HepG2 (cell line): ENCODE data around the gene ZCCHC8. TPM values are rescaled to one million over a fixed set of nuclear protein-coding genes. Genes with fewer than 3 reads are reported as not detected.

Source experiments
- ATAC-seq: fragments of 200-7000 bp; cut with Tn5 transposase; 3 replicates; pipeline ENCODE4 v1.9.1; 2020; ENCODE audit warnings: mild to moderate bottlenecking, moderate library complexity
- BruUV-seq: library from RNA; stranded (reverse); fragments of 400-500 nt; replicated peaks from 2 replicates; lab custom pipeline; 2021; lab: Mats Ljungman, UMichigan
- CTCF ChIA-PET: fragments of 300-600 bp; formaldehyde crosslinking; extraction: SDS; loops from one replicate; lab custom pipeline; 2021; ENCODE audit warnings: low total read pairs, inconsistent platforms, low intra/inter-chr PET ratio; lab: Yijun Ruan, JAX
- POLR2A ChIA-PET: fragments of 350-600 bp; sonication (Branson Sonifier 250); formaldehyde crosslinking; loops from one replicate; lab custom pipeline; 2020; ENCODE audit warnings: antibody characterized with exemption, inconsistent platforms; lab: Yijun Ruan, JAX
- DNase-seq: peaks from one replicate; pipeline ENCODE4 v3.0.0-alpha.2; 2015; ENCODE audit warnings: low spot score
- FAIRE-seq: peaks from 3 replicates; lab custom pipeline; 2011; peaks lifted over from hg19 to GRCh38; lab: Jason Lieb, UNC
- H2AFZ ChIP-seq: one replicate; pipeline ENCODE4 v1.6.1; 2011; ENCODE audit warnings: low read length, inconsistent platforms
- H3K27ac ChIP-seq: fragments of 300-600 bp; 3 replicates; pipeline ENCODE4 v1.8.0; 2011; ENCODE audit warnings: mixed run types, mild to moderate bottlenecking, mixed read lengths, low read length, inconsistent platforms; ENCODE audit not compliant: insufficient read depth; ENCODE audit errors: extremely low read length
- H3K27me3 ChIP-seq, 2 experiments: fragments of 200-600 bp in 1 of 2; 2 replicates in 1 of 2; 3 replicates in 1 of 2; pipeline versions ENCODE4 v1.6.0 to v1.8.0; 2011; ENCODE audit warnings: low read length in 2 of 2, mild to moderate bottlenecking in 2 of 2, moderate library complexity in 2 of 2, inconsistent platforms in 1 of 2; ENCODE audit not compliant: insufficient read depth in 2 of 2, control insufficient read depth in 1 of 2
- H3K36me3 ChIP-seq, 2 experiments: fragments of 200-600 bp in 1 of 2; replicated peaks in 1 of 2; 2 replicates in 1 of 2; 3 replicates in 1 of 2; pipeline versions ENCODE4 v1.5.1 to v1.8.0; 2011; ENCODE audit warnings: low read length in 2 of 2, inconsistent platforms in 1 of 2; ENCODE audit not compliant: insufficient read depth in 2 of 2, control insufficient read depth in 1 of 2
- H3K4me1 ChIP-seq: 2 replicates; pipeline ENCODE4 v1.5.1; 2012; ENCODE audit warnings: low read length, inconsistent platforms; ENCODE audit not compliant: insufficient read depth
- H3K4me2 ChIP-seq: 2 replicates; pipeline ENCODE4 v1.6.0; 2011; ENCODE audit warnings: low read depth, low read length, inconsistent platforms
- H3K4me3 ChIP-seq, 3 experiments: fragments of 200-600 bp in 1 of 3; sonication (generic), shearing (Covaris generic) in 1 of 3; replicated peaks in 1 of 3; 2 replicates each; pipeline ENCODE4 v1.5.1; 2011 to 2016; ENCODE audit warnings: low read length in 3 of 3, inconsistent platforms in 2 of 3, low read depth in 2 of 3, mild to moderate bottlenecking in 2 of 3, control low read depth in 1 of 3, mixed read lengths in 1 of 3; ENCODE audit not compliant: insufficient read depth in 1 of 3
- H3K79me2 ChIP-seq: one replicate; pipeline ENCODE4 v1.6.1; 2011; ENCODE audit warnings: low read length, inconsistent platforms; ENCODE audit not compliant: insufficient read depth
- H3K9ac ChIP-seq: 2 replicates; pipeline ENCODE4 v1.6.0; 2011; ENCODE audit warnings: mild to moderate bottlenecking, low read depth, low read length, inconsistent platforms; ENCODE audit not compliant: insufficient read depth
- H3K9me3 ChIP-seq: 2 replicates; pipeline ENCODE4 v1.5.1; 2012; ENCODE audit warnings: mild to moderate bottlenecking, low read length
- H4K20me1 ChIP-seq: 2 replicates; pipeline ENCODE4 v1.6.0; 2011; ENCODE audit warnings: inconsistent platforms, mild to moderate bottlenecking, low read length, moderate library complexity; ENCODE audit not compliant: insufficient read depth
- AGO2 ChIP-seq: fragments of 200-400 bp; formaldehyde crosslinking; optimal IDR thresholded peaks from 2 replicates; pipeline ENCODE3; 2017; ENCODE audit warnings: mild to moderate bottlenecking, low read depth, low read length, moderate library complexity
- ATAD3A ChIP-seq: sonication (generic); formaldehyde crosslinking; IDR thresholded peaks from 2 replicates; pipeline ENCODE4 v1.4.0; 2020; ENCODE audit warnings: missing genetic modification reagents
- ATF5 ChIP-seq: sonication (generic); formaldehyde crosslinking; IDR thresholded peaks from 2 replicates; pipeline ENCODE4 v1.4.0; 2020; ENCODE audit warnings: mild to moderate bottlenecking, low read depth, missing genetic modification reagents
- FOXO1 ChIP-seq: sonication (generic); formaldehyde crosslinking; IDR thresholded peaks from 2 replicates; pipeline ENCODE4 v1.4.0; 2020; ENCODE audit warnings: missing genetic modification reagents
- NKX3-1 ChIP-seq: sonication (generic); formaldehyde crosslinking; IDR thresholded peaks from 2 replicates; pipeline ENCODE4 v1.5.0; 2020; ENCODE audit warnings: missing genetic modification reagents
- PAX8 ChIP-seq: sonication (generic); formaldehyde crosslinking; IDR thresholded peaks from 2 replicates; pipeline ENCODE4 v1.8.0; 2022; ENCODE audit warnings: mild to moderate bottlenecking, missing genetic modification reagents, borderline replicate concordance
- PRMT3 ChIP-seq: sonication (generic); formaldehyde crosslinking; IDR thresholded peaks from 2 replicates; pipeline ENCODE4 v1.8.1; 2022; ENCODE audit warnings: low read depth, mild to moderate bottlenecking, moderate library complexity, missing genetic modification reagents, borderline replicate concordance
- RBAK ChIP-seq: sonication (generic); formaldehyde crosslinking; IDR thresholded peaks from 2 replicates; pipeline ENCODE4 v1.5.1; 2020; ENCODE audit warnings: mild to moderate bottlenecking, missing genetic modification reagents
- SIN3A ChIP-seq: IDR thresholded peaks from 2 replicates; pipeline ENCODE4 v1.6.1; 2011; ENCODE audit warnings: low read depth, mild to moderate bottlenecking, control low read depth, low read length, borderline replicate concordance
- TCF7 ChIP-seq: sonication (generic); IDR thresholded peaks from 2 replicates; pipeline ENCODE4 v1.6.1; 2016; ENCODE audit warnings: antibody characterized with exemption, low read depth
- ZBTB2 ChIP-seq: sonication (generic); formaldehyde crosslinking; IDR thresholded peaks from 2 replicates; pipeline ENCODE4 v1.8.0; 2022; ENCODE audit warnings: low read depth, missing genetic modification reagents
- ZBTB33 ChIP-seq: sonication (generic); formaldehyde crosslinking; IDR thresholded peaks from 2 replicates; pipeline ENCODE4 v1.4.0; 2020; ENCODE audit warnings: missing genetic modification reagents
- ZNF142 ChIP-seq: sonication (generic); formaldehyde crosslinking; IDR thresholded peaks from 2 replicates; pipeline ENCODE4 v1.4.0; 2020; ENCODE audit warnings: missing genetic modification reagents
- WGBS: methylation state at CpG from one replicate; pipeline ENCODE4 v1.1.6; 2017; ENCODE audit warnings: low lambda C conversion rate; 5-methylcytosine and 5-hydroxymethylcytosine counted together
- in situ Hi-C: cut with HindIII; loops from 2 replicates; pipeline ENCODE4 v1.10.0; 2017; ENCODE audit warnings: low pct_unique_long_range_greater_than_20kb; ENCODE audit not compliant: extremely low pct_ligation_motif_present
- intact Hi-C: fragments of 100-400 bp; cut with micrococcal nuclease; formaldehyde crosslinking; loops from one replicate; pipeline ENCODE4 v1.10.0; 2022; ENCODE audit not compliant: unreplicated experiment
- polyA plus RNA-seq, 8 experiments: library from polyadenylated mRNA; depleted of rRNA in 3 of 8; stranded (reverse) in 7 of 8; unstranded in 1 of 8; fragments of >200 nt; fragmentation: Illumina TruSeq in 4 of 8; extraction: Trizol in 4 of 8; gene quantifications; 2 replicates each; pipeline versions ENCODE4 v1.2.1 to v1.2.3, GENCODE V29; 2011 to 2016; ENCODE audit warnings: low read depth in 4 of 8, missing spikeins in 1 of 8, mixed read lengths in 1 of 8; ENCODE audit not compliant: insufficient read depth in 1 of 8
- total RNA-seq, 5 experiments: library from RNA; depleted of rRNA; stranded (reverse); fragments of >200 nt; fragmentation: Illumina TruSeq; extraction: Trizol; gene quantifications; 2 replicates each; pipeline ENCODE4 v1.2.3, GENCODE V29; 2016; ENCODE audit warnings: low read depth in 1 of 5

Gene ZCCHC8
- total and polyA plus RNA-seq, 2 of the 13 experiments (the other 11 are each of a cell fraction or from before 2014, with no cell fraction given): 18.6 to 20.9 TPM

GRCh38 chr12:122499991-122500684 is 594 bp downstream of the ZCCHC8 start:
- WGBS: under 1% methylated on average over 17 of the region's 47 CpGs
- H3K79me2 ChIP-seq: peaks cover 42% of the 10 kb centered on the region
- H3K4me1 ChIP-seq: peaks cover 41% of the 10 kb centered on the region
- POLR2A ChIA-PET: interaction anchor here (0.5 to 5.4 kb wide), 25 partner anchors 9 to 733 kb away, joined by 3 to 122 read pairs (median 4); partner anchors contain the start of genes KNTC1, MPHOSPH9, MTRFR and RSRC2
- CTCF ChIA-PET: interaction anchor here (1.3 kb wide), 1 partner anchor 7 kb away, joined by 3 read pairs; no protein-coding TSS in a partner anchor
- BruUV-seq: TSS peak; percentile 61
- peaks cover 2 to 8% of the 10 kb centered on the region in 2 experiments; a peak in 4 of 5 replicates for H3K36me3 ChIP-seq
- no peaks in the 10 kb centered on the region; a peak in 1 of 5 replicates for H3K27me3 ChIP-seq
- intact Hi-C loops: no loop called here
- H3K27ac ChIP-seq: peak overlapping the region; percentile 98
- FAIRE-seq (no peak), ATAC-seq (peak; percentile 51), DNase-seq (peak; percentile 70)
- in situ Hi-C loops: no loop called here
- no peaks in the 10 kb centered on the region for H3K9me3 ChIP-seq
- H4K20me1 ChIP-seq: peaks cover 5% of the 10 kb centered on the region; the same call in 1 of the 2 replicates
- no peak overlapping the region for H2AFZ ChIP-seq
- peak overlapping the region; percentile 96 for H3K9ac ChIP-seq
- peak overlapping the region; percentile 78 for H3K4me2 ChIP-seq
- H3K4me3 ChIP-seq: peak overlapping the region; percentile 84 to 98 (median 86)
- no peak for TF ChIP-seq RBAK
- no peak for TF ChIP-seq AGO2
- TF ChIP-seq ZBTB2: no peak
- TF ChIP-seq NKX3-1: 0 out of 2 replicates have a peak, but pooled peaks have one; percentile 60
- TF ChIP-seq SIN3A: peak; percentile 77; the same call in 1 of the 2 replicates
- TF ChIP-seq TCF7: no peak
- no peak for TF ChIP-seq ATAD3A (CRISPR knock-in tag)
- TF ChIP-seq FOXO1 (CRISPR knock-in tag): 0 out of 2 replicates have a peak, but pooled peaks have one; percentile 5
- TF ChIP-seq PAX8 (CRISPR knock-in tag): no peak
- no peak for TF ChIP-seq ATF5 (CRISPR knock-in tag)
- TF ChIP-seq ZBTB33 (CRISPR knock-in tag): no peak
- TF ChIP-seq PRMT3 (CRISPR knock-in tag): no peak
- TF ChIP-seq ZNF142: peak; percentile 26
